GM13977 (cell line): ENCODE measurements around the gene MXD1.
A peak's percentile ranks its signal among the peaks of the same experiment; 100 is the strongest.
"Not testable (repeated sequence)": the region's sequence is repeated elsewhere in the genome, so short reads cannot be mapped to it uniquely, and the experiment has no call there.

ENCODE experiments used
- DNase-seq: peaks from one replicate; pipeline ENCODE4 v3.0.0; 2012; ENCODE audit warnings: low spot score
- in situ Hi-C: fragments of 300-500 bp; cut with MboI; formaldehyde crosslinking; loops from one replicate; pipeline ENCODE4 v1.12.0; 2022; ENCODE audit warnings: low sequenced_read_pairs, low pct_unique_long_range_greater_than_20kb, mixed read lengths, inconsistent platforms; ENCODE audit not compliant: unreplicated experiment
- TF ChIP-seq, protein P1 (sequence below): IDR thresholded peaks from 2 replicates; pipeline ENCODE4 v1.5.1; 2012; ENCODE audit warnings: mild to moderate bottlenecking, control low read depth; ENCODE audit not compliant: insufficient read depth; ENCODE audit errors: extremely low read depth, missing control alignments

MXD1 gene, protein sequence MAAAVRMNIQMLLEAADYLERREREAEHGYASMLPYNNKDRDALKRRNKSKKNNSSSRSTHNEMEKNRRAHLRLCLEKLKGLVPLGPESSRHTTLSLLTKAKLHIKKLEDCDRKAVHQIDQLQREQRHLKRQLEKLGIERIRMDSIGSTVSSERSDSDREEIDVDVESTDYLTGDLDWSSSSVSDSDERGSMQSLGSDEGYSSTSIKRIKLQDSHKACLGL

DNA sequence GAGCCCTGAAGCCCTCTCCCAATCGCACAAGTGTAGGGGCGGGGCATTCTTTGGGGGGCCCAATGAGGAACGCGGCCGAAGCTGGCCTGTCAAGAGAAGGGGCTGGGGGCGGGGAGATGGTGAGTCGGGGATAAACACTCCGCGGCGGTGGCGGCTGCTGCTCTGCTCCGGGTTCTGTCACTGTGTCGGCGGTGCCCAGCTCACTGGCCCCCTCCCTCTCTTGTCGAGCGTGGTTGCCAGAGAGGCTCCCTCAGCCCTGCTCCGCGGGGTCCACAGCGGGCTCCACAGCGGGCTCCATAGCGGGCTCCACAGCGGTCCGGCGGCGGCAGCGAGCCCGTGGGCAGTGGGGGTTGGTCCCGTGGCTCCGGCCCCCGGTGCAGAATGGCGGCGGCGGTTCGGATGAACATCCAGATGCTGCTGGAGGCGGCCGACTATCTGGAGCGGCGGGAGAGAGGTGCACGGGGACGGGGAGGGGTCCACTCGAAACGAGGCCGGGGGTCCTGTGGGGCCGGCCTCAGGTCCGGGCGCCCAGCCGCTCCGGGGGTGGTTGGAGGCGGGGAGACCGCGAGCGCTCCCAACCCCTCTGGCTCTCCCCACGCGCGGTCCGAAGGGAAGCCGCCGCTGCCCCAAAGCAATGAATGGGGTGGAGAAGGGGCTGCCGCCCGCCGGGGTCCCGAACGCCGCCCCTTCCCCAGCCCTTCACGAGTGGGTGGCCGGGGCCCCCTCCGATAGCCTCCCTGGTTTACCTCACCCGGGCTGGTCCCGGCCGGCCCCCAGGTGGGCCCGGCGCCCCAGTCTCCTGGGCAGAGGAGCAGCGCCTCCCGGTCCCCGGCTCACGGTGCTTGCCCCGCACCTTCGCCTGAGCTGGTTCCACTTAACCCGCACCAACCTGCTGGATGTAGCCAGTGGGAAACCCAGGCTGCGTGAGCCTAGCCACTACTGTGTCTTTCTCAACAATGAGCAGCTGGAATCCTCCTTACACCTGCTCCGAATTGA, at the start of gene MXD1:
TSS of gene MXD1 (plus strand) at position 160 of the 996 bp plus-strand sequence. CDS start at position 382, 222 bp downstream.
- no peak for DNase-seq
- in situ Hi-C loops = loop anchor here (10.0 to 25.0 kb wide), 4 partner anchors 150 to 722 kb away; partner anchors contain the start of gene SNRPG
- TF ChIP-seq, protein P1, sequence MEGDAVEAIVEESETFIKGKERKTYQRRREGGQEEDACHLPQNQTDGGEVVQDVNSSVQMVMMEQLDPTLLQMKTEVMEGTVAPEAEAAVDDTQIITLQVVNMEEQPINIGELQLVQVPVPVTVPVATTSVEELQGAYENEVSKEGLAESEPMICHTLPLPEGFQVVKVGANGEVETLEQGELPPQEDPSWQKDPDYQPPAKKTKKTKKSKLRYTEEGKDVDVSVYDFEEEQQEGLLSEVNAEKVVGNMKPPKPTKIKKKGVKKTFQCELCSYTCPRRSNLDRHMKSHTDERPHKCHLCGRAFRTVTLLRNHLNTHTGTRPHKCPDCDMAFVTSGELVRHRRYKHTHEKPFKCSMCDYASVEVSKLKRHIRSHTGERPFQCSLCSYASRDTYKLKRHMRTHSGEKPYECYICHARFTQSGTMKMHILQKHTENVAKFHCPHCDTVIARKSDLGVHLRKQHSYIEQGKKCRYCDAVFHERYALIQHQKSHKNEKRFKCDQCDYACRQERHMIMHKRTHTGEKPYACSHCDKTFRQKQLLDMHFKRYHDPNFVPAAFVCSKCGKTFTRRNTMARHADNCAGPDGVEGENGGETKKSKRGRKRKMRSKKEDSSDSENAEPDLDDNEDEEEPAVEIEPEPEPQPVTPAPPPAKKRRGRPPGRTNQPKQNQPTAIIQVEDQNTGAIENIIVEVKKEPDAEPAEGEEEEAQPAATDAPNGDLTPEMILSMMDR = no peak

DNA sequence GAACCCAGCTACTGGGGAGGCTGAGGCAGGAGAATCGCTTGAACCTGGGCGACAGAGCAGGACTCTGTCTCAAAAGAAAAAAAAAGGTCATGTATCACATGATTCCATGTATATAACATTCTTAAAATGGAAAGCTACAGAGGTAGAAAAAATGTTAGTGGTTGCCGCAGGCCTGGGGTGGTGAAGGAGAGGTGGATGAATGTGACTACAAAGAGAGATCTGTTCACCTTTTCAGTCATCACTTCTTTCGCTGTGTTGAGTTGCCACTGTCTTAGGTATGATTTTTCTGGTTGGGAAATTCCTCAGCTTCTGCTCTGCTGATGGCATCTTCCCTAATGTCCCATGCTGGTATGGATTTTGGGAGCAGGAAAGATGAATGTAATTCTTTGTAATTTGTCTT, 26.5 kb upstream of the MXD1 start:
- TF ChIP-seq, protein P1 = no peak
- DNase-seq = no peak
- in situ Hi-C loops = no loop called here

DNA sequence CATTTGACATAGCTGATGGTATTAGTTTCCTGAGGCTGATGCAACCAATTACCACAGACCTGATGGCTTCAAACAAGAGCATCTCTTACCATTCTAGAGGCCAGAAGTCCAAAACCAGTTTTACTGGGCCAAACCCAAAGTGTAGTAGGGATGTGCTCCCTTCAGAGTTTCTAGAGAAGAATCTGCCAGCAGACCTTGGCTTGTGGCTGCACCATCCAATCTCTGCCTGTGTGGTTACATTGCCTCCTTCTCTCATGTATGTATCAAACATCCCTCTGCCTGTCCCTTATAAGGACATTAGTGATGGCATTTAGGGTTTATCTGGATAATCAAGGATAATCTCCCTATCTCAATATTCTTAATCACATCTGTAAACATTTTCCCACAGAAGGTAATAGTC, 25.6 kb upstream of the MXD1 start:
- in situ Hi-C loops = no loop called here
- TF ChIP-seq, protein P1 = no peak
- no peak for DNase-seq

DNA sequence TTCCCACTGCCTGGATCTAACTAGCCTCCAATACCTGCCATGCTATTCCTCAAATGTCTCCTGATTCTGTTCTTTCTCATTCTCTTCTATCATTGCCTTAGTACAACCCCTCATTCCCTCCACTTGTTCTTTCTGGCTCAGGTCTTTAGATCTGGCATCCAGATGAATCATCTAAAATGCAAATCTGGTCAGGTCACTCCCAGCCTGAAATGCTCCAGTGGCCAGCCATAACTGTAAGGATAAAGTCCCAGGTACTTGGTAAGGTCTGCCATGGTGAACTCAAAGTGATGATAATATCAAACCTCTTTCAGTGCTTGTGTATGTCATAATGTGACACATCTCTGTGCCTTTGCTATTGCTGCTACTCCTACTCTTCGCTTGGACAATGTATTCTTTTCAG, 24.0 kb upstream of the MXD1 start:
- in situ Hi-C loops = no loop called here
- no peak for DNase-seq
- TF ChIP-seq, protein P1 = no peak

DNA sequence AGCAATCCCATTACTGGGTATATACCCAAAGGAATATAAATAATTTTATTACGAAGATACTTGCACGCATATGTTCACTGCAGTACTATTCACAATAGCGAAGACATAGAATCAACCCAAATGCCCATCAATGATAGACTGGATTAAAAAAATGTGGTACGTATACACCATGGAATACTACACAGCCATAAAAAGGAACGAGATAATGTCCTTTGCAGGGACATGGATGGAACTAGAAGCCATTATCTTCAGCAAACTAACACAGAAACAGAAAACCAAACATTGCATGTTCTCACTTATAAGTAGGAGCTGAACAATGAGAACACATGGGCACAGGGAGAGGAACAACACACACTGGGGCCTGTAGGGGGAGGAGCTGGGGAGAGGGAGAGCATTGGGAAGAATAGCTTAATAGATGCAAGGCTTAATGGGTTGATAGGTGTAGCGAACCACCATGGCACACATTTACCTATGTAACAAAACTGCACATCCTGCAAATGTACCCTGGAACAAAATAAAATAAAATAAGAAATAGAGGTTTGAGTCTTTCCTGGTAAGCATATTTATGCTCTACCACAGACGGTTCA, 22.0 kb upstream of the MXD1 start:
- in situ Hi-C loops, DNase-seq: not testable (repeated sequence)

DNA sequence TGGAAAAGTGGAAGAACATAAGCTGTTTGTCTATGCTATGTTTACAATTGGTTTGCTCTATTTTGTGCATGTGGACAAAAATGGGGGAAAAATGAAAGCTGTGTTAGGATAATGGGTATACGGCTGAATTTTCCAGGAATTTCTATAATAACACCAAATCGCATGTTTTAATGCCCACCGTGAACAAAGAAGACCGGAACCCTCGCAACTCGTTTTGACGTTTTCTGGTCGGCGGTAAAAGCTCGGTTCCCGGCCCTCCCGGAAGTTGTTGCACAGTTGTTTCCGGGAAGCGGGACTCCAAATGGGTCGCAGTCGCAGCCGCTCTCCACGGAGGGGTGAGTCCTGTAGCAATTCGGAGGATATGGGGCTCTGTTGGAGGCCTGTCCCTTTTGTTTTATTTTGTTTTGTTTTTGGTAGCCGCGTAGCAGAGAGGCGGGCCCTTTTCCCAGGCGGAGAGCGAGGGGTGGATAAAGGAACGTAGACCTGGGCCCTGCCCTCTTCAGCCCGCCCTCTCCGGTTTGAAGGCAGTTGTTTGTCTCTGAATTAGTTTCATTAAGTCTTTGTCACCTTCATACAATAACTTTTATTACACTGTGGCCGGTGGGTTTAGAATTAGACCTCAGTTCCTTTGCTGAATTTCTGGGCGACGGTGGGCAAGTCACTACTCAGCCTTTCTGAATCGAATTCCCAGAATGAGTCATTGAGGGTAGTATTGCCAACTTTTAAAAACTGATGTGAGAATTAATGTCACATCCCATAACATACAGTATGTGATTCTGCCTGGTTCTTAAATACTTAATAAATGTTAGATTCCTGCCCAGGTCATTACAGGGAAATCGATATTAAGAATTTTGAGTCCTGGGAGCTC, 21.0 kb upstream of the MXD1 start, which contains the start of gene SNRNP27:
TSS of gene SNRNP27 (plus strand) at position 273 of the 868 bp plus-strand sequence. CDS start at position 302, 29 bp downstream.
- in situ Hi-C loops = no loop called here

DNA sequence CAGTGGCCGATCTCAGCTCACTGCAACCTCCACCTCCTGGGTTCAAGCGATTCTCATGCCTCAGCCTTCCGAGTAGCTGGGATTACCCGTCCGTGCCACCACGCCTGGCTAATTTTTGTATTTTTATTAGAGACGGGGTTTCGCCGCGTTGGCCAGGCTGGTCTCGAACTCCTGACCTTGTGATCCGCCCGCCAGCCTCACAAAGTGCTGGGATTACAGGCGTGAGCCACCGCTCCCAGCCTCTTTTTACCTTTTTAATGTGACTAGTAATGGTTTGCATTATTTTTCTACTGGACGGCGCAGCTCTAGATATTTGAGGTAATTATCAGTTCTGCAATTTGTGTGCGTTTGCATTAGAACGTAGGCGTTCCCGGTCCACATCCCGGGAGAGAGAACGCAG, 20.2 kb upstream of the MXD1 start:
- DNase-seq, in situ Hi-C loops: not testable (repeated sequence)

More for the DNA sequence above, 21.0 kb upstream of the MXD1 start, which contains the start of gene SNRNP27:
- TF ChIP-seq, protein P1 = no peak
- DNase-seq = peak; percentile 77
